Peyer's patch (tissue), 4 donors: Measurements from ENCODE around the gene ADM2.

Experiments used
- CTCF ChIP-seq, 6 experiments: fragments of 450-650 bp in 4 of 6; fragments of 200-600 bp in 2 of 6; sonication (generic) in 1 of 6; IDR thresholded peaks; one replicate each; pipeline ENCODE4 v1.5.1; 2017 to 2019; ENCODE audit warnings: antibody characterized with exemption in 6 of 6, mild to moderate bottlenecking in 3 of 6, moderate library complexity in 1 of 6
- POLR2A ChIP-seq, 2 donors: fragments of 450-650 bp; IDR thresholded peaks; one replicate each; pipeline ENCODE4 v1.5.1; 2017; ENCODE audit warnings: antibody characterized with exemption in 2 of 2, mild to moderate bottlenecking in 2 of 2, moderate library complexity in 2 of 2

- TF ChIP-seq CTCF (IDR thresholded peaks at IDR 0.05): no peak
- no peak for TF ChIP-seq POLR2A (IDR thresholded peaks at IDR 0.05)
These were observed 21.7 kb upstream of the ADM2 start for GRCh38 chr22:50459496-50460140.
